PC-9 (cell line): Measurements from ENCODE around the gene SRPRB. TPM values are rescaled to one million over a fixed set of nuclear protein-coding genes. Genes with fewer than 3 reads are reported as not detected.

Source experiments
- BruUV-seq: library from RNA; stranded (reverse); fragments of 400-500 nt; replicated peaks from 2 replicates; lab custom pipeline; 2021; lab: Mats Ljungman, UMichigan
- CTCF ChIA-PET: fragments of 300-600 bp; sonication (Branson Sonifier 250); formaldehyde crosslinking; loops from one replicate; lab custom pipeline; 2022; ENCODE audit warnings: antibody characterized with exemption; lab: Charles Lee
- POLR2A ChIA-PET: fragments of 300-600 bp; sonication (Branson Sonifier 250); formaldehyde crosslinking; loops from one replicate; lab custom pipeline; 2022; ENCODE audit warnings: antibody characterized with exemption; ENCODE audit not compliant: unreplicated experiment; lab: Charles Lee
- DNase-seq, 2 experiments: peaks; one replicate each; pipeline versions ENCODE4 v3.0.0 to v3.0.0-alpha.2; 2015 to 2022; ENCODE audit warnings: mixed read lengths in 1 of 2
- H2AFZ ChIP-seq: fragments of 200-600 bp; sonication (generic); 2 replicates; pipeline ENCODE4 v1.8.1; 2017; ENCODE audit warnings: antibody characterized with exemption
- H3F3A ChIP-seq: fragments of 200-600 bp; sonication (generic); 2 replicates; pipeline ENCODE4 v1.8.1; 2017; ENCODE audit warnings: antibody characterized with exemption, mild to moderate bottlenecking, low read depth; ENCODE audit not compliant: insufficient read depth
- H3K27ac ChIP-seq: fragments of 200-600 bp; sonication (generic); 2 replicates; pipeline ENCODE4 v1.6.1; 2016; ENCODE audit warnings: mixed run types
- H3K27me3 ChIP-seq: fragments of 200-600 bp; sonication (generic); 2 replicates; pipeline ENCODE4 v1.6.1; 2016; ENCODE audit warnings: low read depth, mixed run types; ENCODE audit not compliant: insufficient read depth
- H3K36me3 ChIP-seq: fragments of 200-600 bp; sonication (generic); 2 replicates; pipeline ENCODE4 v1.6.1; 2016; ENCODE audit warnings: low read depth, mixed run types
- H3K4me1 ChIP-seq: fragments of 200-600 bp; sonication (generic); replicated peaks from 2 replicates; pipeline ENCODE4 v1.6.1; 2016; ENCODE audit warnings: mixed run types; ENCODE audit not compliant: insufficient read depth
- H3K4me2 ChIP-seq: fragments of 200-600 bp; sonication (generic); 2 replicates; pipeline ENCODE4 v1.6.1; 2017; ENCODE audit warnings: mixed run types
- H3K4me3 ChIP-seq: fragments of 200-600 bp; sonication (generic); 2 replicates; pipeline ENCODE4 v1.6.1; 2016; ENCODE audit warnings: mixed run types
- H3K79me2 ChIP-seq: fragments of 200-600 bp; sonication (generic); 2 replicates; pipeline ENCODE4 v1.6.1; 2017; ENCODE audit warnings: low read depth, mixed run types
- H3K9me2 ChIP-seq: fragments of 200-600 bp; sonication (generic); 2 replicates; pipeline ENCODE4 v1.8.1; 2017; ENCODE audit warnings: mild to moderate bottlenecking; ENCODE audit not compliant: insufficient read depth
- H3K9me3 ChIP-seq: fragments of 200-600 bp; sonication (generic); 2 replicates; pipeline ENCODE4 v1.8.1; 2016; ENCODE audit warnings: low read depth; ENCODE audit not compliant: insufficient read depth
- H4K20me1 ChIP-seq: fragments of 200-600 bp; sonication (generic); 2 replicates; pipeline ENCODE4 v1.8.1; 2017; ENCODE audit not compliant: insufficient read depth
- EZH2 ChIP-seq: fragments of 200-600 bp; sonication (generic); IDR thresholded peaks from 2 replicates; pipeline ENCODE4 v1.8.0; 2017; ENCODE audit warnings: antibody characterized with exemption, low read depth
- intact Hi-C: fragments of 100-400 bp; cut with micrococcal nuclease; formaldehyde crosslinking; loops from one replicate; pipeline ENCODE4 v1.10.0; 2022; ENCODE audit not compliant: unreplicated experiment
- total RNA-seq: library from RNA; stranded (reverse); gene quantifications from 2 replicates; pipeline ENCODE4 v1.2.3, GENCODE V29; 2021
- TF ChIP-seq, protein P1 (sequence below): fragments of 200-600 bp; sonication (generic); conservative IDR thresholded peaks from 2 replicates; pipeline ENCODE4 v1.6.1; 2017; ENCODE audit warnings: mixed run types, antibody characterized with exemption, mild to moderate bottlenecking, moderate library complexity

The SRPRB gene
- total RNA-seq, 1 experiment from 2014 or later: 25.5 TPM

DNA sequence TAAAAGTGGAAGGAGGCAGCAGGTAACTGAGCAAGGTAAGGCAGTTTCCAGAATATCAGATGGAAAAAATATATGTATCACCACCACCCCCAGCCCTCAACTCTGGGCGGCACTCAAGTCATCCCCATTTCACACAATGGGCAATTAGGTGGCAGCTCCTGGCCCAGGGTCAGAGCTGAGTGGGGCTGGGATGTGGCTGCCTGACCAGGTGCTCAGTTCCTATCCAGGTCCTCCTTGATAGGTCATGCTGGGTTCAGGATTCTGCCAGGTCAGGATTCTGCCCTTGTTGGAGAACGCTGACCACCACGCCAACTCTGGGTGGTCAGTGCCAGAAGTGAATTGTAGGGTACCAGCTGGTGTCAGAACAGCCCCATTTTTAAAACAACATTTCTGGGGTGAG lies 60.5 kb downstream of the SRPRB start:
- POLR2A ChIA-PET: no interaction called here

GRCh38 chr3:133868186-133868585 lies 62.6 kb downstream of the SRPRB start:
- ChIA-PET CTCF (no interaction called here), POLR2A (no interaction called here)
- H3K4me1 ChIP-seq: no peaks in the 10 kb centered on the region

More for the DNA sequence above, 60.5 kb downstream of the SRPRB start:
- intact Hi-C loops: no loop called here
- H3K9me3 ChIP-seq: no peaks in the 10 kb centered on the region
- peaks cover 41% of the 10 kb centered on the region for H3K27me3 ChIP-seq
- no peak overlapping the region for H3K4me2 ChIP-seq
- H3K4me1 ChIP-seq: no peaks in the 10 kb centered on the region
- no peak overlapping the region for H3K4me3 ChIP-seq
- no peaks in the 10 kb centered on the region for H3K79me2 ChIP-seq
- no peak overlapping the region for H2AFZ ChIP-seq
- no peaks in the 10 kb centered on the region for H4K20me1 ChIP-seq
- DNase-seq: no peak
- no peak overlapping the region for H3K27ac ChIP-seq
- BruUV-seq: no TSS peak
- no peaks in the 10 kb centered on the region for H3K36me3 ChIP-seq
- TF ChIP-seq EZH2: no peak
- TF ChIP-seq, protein P1, sequence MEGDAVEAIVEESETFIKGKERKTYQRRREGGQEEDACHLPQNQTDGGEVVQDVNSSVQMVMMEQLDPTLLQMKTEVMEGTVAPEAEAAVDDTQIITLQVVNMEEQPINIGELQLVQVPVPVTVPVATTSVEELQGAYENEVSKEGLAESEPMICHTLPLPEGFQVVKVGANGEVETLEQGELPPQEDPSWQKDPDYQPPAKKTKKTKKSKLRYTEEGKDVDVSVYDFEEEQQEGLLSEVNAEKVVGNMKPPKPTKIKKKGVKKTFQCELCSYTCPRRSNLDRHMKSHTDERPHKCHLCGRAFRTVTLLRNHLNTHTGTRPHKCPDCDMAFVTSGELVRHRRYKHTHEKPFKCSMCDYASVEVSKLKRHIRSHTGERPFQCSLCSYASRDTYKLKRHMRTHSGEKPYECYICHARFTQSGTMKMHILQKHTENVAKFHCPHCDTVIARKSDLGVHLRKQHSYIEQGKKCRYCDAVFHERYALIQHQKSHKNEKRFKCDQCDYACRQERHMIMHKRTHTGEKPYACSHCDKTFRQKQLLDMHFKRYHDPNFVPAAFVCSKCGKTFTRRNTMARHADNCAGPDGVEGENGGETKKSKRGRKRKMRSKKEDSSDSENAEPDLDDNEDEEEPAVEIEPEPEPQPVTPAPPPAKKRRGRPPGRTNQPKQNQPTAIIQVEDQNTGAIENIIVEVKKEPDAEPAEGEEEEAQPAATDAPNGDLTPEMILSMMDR: no peak
- H3F3A ChIP-seq: no peaks in the 10 kb centered on the region
- CTCF ChIA-PET: interaction anchor here (0.5 kb wide), 1 partner anchor 204 kb away, joined by 3 read pairs; the partner anchor contains the start of gene TOPBP1
- no peaks in the 10 kb centered on the region for H3K9me2 ChIP-seq

DNA sequence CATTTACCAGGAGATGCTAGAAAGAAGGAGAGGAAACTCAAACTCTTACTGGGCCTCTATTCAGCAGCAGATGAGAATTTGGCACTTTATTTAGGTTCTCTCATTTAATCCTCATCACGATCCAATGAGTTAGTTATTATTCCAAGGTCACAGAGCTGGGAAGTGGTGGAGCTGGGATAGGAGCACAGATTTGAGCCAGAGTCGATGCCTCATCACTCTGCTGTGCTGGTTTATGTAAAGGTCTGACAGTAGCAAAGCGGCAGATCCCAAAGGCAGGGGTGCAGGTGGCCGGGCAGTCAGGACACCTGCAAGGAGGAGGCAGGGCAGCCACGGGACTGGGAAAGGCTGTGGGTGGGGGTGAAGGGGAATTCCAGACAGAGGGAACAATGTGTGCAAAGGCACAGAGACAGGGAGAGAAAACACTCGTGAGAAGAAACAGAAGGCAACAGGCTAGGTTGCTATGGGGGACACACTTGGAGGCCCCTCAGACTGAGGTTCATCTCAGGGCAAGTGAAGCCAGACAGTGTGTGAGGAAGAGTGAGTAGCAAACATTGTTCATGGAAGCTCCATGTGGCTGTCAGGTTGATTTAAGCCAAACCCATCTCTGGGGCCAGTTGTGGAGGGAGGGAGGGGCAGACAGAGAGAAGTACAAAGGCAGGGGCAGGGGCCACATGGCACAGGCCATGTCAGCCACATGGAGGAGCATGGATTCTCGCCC lies 63.3 kb downstream of the SRPRB start:
- TF ChIP-seq, protein P1: no peak
- no peak for TF ChIP-seq EZH2
- H3K9me2 ChIP-seq: no peaks in the 10 kb centered on the region
- no peak overlapping the region for H3K4me2 ChIP-seq
- DNase-seq: no peak
- peaks cover 20% of the 10 kb centered on the region for H3K27me3 ChIP-seq
- intact Hi-C loops: no loop called here
- H2AFZ ChIP-seq: no peak overlapping the region
- CTCF ChIA-PET: no interaction called here
- POLR2A ChIA-PET: no interaction called here
- no peak overlapping the region for H3K4me3 ChIP-seq
- no peaks in the 10 kb centered on the region for H3K4me1 ChIP-seq
- H3K9me3 ChIP-seq: no peaks in the 10 kb centered on the region
- no TSS peak for BruUV-seq
- no peak overlapping the region for H3K27ac ChIP-seq
- no peaks in the 10 kb centered on the region for H3F3A ChIP-seq
- H4K20me1 ChIP-seq: no peaks in the 10 kb centered on the region
- no peaks in the 10 kb centered on the region for H3K79me2 ChIP-seq
- H3K36me3 ChIP-seq: no peaks in the 10 kb centered on the region

More at GRCh38 chr3:133868186-133868585, 62.6 kb downstream of the SRPRB start:
- Histone ChIP-seq H3K9me2 (no peaks in the 10 kb centered on the region), H3K36me3 (no peaks in the 10 kb centered on the region), H3K79me2 (no peaks in the 10 kb centered on the region), H3K4me3 (no peak overlapping the region), H4K20me1 (no peaks in the 10 kb centered on the region), H2AFZ (no peak overlapping the region), H3K4me2 (no peak overlapping the region), H3F3A (no peaks in the 10 kb centered on the region), H3K27ac (no peak overlapping the region), H3K9me3 (no peaks in the 10 kb centered on the region), H3K27me3 (peaks cover 24% of the 10 kb centered on the region)
- no peak for DNase-seq
- intact Hi-C loops: no loop called here
- BruUV-seq: no TSS peak
- TF ChIP-seq EZH2: no peak
- TF ChIP-seq, protein P1: no peak
